ENCODE measurements around the gene SRXN1.

Gene SRXN1

GRCh38 chr20:635028-635892, 17.7 kb downstream of the SRXN1 start:
- H3K27me3 ChIP-seq (ENCODE audit: insufficient read depth, low read depth, severe bottlenecking), result no peaks in the 10 kb centered on the region
- no peak for DNase-seq
- H3K4me3 ChIP-seq (ENCODE audit: low read depth, low read length), result no peak overlapping the region
- H3K9me3 ChIP-seq (ENCODE audit: severe bottlenecking), result no peaks in the 10 kb centered on the region
- no peaks in the 10 kb centered on the region for H3K36me3 ChIP-seq
- H3K27ac ChIP-seq, result no peak overlapping the region
- no peak for TF ChIP-seq CTCF (IDR thresholded peaks at IDR 0.05; ENCODE audit: low read depth, low read length)

- no peak overlapping the region for H3K4me3 ChIP-seq (ENCODE audit: low read depth, low read length)
- no peaks in the 10 kb centered on the region for H3K36me3 ChIP-seq
- peak; percentile 19 for DNase-seq
- no peaks in the 10 kb centered on the region for H3K27me3 ChIP-seq (ENCODE audit: insufficient read depth, low read depth, severe bottlenecking)
- no peaks in the 10 kb centered on the region for H3K9me3 ChIP-seq (ENCODE audit: severe bottlenecking)
- no peak overlapping the region for H3K27ac ChIP-seq
- TF ChIP-seq CTCF (IDR thresholded peaks at IDR 0.05; ENCODE audit: low read depth, low read length), result no peak
Observed at GRCh38 chr20:634148-634925, 18.7 kb downstream of the SRXN1 start.

DNA sequence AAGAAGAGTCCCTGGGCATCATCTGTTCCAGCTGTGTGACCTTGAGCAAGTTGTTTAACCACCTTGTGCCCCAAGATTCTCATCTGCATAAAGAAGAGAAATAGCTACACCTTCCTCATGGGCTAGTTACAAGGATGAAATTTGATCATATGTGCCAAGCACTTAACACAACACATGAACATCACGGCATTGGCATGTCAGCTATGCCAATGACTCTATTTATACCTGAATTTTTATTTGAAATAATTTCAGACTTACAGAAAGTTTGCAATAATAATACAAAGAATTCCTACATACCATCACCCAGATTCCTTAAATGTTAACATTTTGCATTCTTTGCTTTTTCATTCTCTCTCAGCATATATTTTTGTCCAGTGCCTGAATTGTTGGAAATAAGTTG, 21.9 kb downstream of the SRXN1 start:
- Histone ChIP-seq H3K27ac (no peak overlapping the region), H3K27me3 (ENCODE audit: insufficient read depth, low read depth, severe bottlenecking) (no peaks in the 10 kb centered on the region)
- DNase-seq, result no peak

GRCh38 chr20:626579-626978, 26.4 kb downstream of the SRXN1 start:
- H3K36me3 ChIP-seq, result no peaks in the 10 kb centered on the region
- H3K27me3 ChIP-seq (ENCODE audit: insufficient read depth, low read depth, severe bottlenecking), result no peaks in the 10 kb centered on the region
- no peak overlapping the region for H3K27ac ChIP-seq
- TF ChIP-seq CTCF (IDR thresholded peaks at IDR 0.05; ENCODE audit: low read depth, low read length), result no peak
- no peaks in the 10 kb centered on the region for H3K9me3 ChIP-seq (ENCODE audit: severe bottlenecking)
- no peak for DNase-seq
- no peak overlapping the region for H3K4me3 ChIP-seq (ENCODE audit: low read depth, low read length)

More for the DNA sequence above, 21.9 kb downstream of the SRXN1 start:
- no peaks in the 10 kb centered on the region for H3K36me3 ChIP-seq
- H3K4me3 ChIP-seq (ENCODE audit: low read depth, low read length), result no peak overlapping the region
- TF ChIP-seq CTCF (IDR thresholded peaks at IDR 0.05; ENCODE audit: low read depth, low read length), result no peak
- H3K9me3 ChIP-seq (ENCODE audit: severe bottlenecking), result no peaks in the 10 kb centered on the region

DNA sequence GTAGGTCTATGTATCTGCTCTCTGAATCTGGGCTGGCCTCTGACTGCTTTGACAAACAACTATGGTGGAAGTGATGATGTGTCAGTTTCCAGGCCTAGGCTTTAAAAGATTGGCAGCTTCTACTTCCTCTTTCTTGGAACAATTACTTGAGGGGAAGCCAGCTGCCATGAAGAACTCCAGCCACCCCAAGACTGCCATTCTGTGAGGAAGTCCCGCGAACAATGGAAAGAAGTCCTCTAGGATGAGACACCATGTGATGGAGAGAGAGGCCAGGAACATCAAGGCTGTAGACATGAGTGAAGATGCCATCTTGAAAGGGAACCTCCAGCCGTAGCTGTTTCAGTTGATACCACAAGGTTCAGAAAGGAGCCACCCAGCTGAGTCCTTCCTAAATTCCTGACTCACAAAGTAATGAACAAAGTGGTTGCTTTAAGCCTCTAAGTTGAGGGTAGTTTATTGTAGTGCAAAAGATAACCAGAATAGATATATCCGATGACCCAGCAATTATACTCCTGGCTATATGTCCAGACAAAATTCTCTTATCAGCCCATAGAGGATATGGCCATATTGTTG, 27.6 kb downstream of the SRXN1 start:
- H3K36me3 ChIP-seq, result no peaks in the 10 kb centered on the region
- H3K27me3 ChIP-seq (ENCODE audit: insufficient read depth, low read depth, severe bottlenecking), result no peaks in the 10 kb centered on the region
- TF ChIP-seq CTCF (IDR thresholded peaks at IDR 0.05; ENCODE audit: low read depth, low read length), result no peak
- H3K9me3 ChIP-seq (ENCODE audit: severe bottlenecking), result no peaks in the 10 kb centered on the region
- H3K4me3 ChIP-seq (ENCODE audit: low read depth, low read length), result no peak overlapping the region
- H3K27ac ChIP-seq, result no peak overlapping the region
- DNase-seq, result no peak
